GM21717 (cell line): ENCODE results near the gene RNF227.
"Not testable (repeated sequence)": the region's sequence is repeated elsewhere in the genome, so short reads cannot be mapped to it uniquely, and the experiment has no call there.

ENCODE experiments used
- ATAC-seq: cut with Tn5 transposase; IDR thresholded peaks from one replicate; pipeline ENCODE4 v1.9.1; 2021; ENCODE audit warnings: mild to moderate bottlenecking, moderate library complexity; ENCODE audit not compliant: unreplicated experiment

The RNF227 gene

DNA sequence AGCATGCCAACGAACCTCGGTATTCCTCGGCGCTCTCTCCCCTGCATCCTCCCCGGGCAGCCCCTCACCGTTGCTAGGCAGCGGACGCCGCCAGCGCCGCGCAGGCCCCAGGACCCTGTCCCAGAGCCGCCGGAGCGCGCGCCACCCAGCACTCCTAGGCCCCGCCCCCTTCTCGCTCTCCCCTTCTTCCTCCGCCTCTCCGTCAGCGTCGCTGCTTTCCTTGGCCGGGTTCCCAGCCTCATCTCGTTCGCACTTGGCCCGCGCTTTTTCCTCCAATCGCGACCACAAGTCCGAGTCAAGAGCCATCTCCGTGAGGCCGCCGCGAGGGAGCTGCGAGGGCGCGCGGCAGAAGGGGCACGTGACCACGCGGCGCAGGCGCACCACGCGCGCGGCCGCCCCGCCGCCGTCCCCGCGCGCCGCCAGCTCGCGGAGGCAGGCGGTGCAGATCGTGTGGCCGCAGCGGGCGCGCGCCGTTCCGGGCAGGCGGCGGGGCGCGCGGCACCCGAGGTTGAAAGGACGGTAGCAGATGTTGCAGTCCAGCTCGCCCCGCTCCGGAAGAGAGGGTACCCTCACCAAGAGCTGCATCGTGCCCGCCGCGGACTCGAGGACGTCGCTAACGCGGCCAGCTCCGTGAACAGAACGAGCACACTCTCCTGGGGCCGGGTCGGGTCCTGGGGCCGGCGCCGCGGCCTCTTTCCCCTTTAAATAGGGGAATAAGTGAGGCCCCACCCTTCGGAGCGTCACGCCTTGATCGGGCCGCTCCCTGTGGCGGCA lies at the start of gene RNF227:
Gene RNF227, minus strand, starts transcription at position 679 of the 774 bp plus-strand sequence. Its CDS starts 94 bp downstream, at position 585.
- peak; percentile 68 for ATAC-seq

DNA sequence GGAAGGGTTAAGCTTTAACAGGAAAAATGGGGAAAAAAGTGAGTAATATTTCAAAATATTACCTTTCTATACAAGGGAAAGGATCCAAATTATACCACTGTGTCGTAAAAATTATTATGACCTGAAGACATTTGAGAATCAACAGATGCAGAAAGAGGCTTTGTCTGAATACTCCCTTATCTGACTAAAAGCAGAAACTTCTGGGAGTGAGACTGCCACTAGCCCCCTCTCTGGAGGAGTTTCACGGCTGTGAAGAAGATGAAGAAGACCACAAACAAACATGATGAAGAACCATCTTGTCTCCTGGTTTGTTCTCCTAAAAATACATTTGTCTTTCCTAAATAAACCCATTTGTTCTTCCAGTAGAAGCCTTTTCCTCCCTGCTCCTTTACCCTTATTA lies 45.3 kb upstream of the RNF227 start:
- no peak for ATAC-seq

DNA sequence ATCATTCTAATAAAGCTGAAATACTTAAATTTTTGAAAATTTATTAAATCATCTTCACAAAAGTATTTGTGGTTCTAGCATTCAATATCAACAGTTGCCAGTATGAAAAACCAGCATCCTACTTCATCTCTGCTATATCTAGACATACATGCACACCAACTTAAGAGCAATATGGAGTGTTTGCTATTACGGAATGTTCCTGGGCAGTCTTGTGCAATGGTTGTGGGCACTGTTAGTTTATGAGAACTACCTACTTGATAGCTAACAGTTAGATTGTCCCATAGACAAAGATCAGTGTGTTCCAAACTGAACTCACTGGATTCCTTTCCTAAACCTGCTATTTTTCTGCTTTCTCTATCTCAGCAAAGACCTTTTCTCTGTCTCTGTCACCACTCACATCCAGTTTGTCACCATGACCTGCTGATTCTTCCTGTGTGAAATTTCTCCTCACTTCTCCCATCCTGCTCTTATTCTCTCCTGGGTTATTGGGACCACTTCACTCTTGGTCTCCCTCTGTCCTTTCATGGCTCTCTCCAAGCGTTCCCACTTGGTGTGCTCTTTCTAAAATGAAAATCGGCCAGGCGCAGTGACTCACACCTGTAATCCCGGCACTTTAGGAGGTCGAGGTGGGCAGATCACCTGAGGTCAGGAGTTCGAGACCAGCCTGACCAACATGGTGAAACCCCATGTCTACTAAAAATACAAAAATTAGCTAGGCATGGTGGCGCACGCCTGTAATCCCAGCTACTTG lies 43.6 kb upstream of the RNF227 start:
- ATAC-seq: no peak

DNA sequence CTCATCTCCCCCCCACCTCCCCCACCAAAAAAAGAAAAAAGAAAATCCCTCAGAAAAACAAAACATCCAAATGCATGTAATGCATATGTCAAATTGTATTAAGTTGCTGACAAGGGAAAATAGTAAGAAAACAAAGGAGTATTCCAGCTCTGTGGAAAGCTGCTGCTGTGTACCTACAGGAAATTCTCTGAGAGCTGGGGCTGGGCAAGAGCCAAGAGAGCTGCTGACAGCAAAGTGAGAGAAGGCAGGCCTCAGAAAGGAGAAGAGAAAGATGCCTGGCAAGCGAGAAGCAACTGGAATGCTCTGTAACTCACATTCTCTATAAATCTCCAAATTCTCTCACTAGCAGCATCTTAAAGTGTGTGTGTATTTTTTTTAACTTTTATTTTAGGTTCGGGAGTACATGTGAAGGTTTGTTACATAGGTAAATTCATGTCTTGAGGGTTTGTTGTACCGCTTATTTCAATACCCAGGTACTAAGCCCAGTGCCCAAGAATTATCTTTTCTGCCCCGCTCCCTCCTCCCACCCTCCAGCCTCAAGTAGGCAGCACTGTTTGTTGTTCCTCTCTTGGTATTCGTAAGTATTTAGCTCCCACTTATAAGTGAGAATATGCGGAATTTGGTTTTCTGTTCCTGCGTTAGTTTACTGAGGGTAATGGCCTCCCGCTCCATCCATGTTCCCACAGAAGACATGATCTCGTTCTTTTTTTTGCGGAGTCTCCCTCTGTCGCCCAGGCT lies 40.3 kb upstream of the RNF227 start:
- ATAC-seq: no peak

DNA sequence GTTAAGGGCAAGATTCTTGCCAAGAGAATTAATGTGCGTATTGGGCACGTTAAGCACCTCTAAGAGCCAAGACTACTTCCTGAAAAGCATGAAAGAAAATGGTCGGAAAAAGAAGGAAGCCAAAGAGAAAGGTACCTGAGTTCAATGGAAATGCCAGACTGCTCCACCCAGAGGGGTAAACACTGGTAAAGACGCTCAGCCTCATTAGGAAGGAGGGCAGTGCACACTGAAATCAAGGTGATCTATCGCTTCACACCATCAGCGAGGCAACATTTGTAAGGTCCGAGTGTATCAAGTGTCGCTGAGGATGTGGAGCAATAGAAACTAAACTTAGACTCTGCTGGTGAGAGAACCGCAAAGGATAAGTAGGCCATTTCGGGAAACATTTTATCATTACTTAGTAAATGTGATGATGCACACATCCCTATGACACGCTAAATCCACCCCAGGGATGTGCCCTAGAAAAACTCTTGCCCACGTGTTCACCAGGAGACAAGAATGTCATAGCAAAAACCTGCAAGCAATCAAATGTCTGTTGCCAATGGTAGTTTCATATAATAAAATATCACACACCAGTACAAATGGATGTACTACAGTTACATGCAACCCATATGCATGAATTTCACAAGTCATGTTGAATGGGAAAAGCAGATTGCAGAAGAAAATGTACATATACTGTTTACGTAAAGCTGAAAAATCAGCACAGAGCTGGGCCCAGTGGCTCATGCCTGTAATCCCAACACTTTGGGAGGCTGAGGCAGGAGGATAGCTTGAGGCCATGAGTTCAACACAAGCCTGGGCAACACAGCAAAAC lies 39.5 kb upstream of the RNF227 start:
- ATAC-seq: no peak

DNA sequence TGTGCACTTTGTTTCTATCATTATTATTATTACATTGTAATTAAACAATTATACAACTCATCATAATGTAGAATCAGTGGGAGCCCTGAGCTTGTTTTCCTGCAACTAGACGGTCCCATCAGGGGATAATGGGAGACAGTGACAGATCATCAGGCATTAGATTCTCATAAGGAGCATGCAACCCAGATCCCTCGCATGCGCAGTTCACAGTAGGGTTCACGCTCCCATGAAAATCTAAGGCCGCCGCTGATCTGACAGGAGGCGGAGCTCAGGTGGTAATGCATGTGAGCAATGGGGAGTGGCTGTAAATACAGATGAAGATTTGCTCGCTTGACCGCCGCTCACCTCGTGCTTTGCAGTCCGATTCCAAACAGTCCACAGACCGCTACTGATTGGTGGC lies 37.2 kb upstream of the RNF227 start:
- ATAC-seq: not testable (repeated sequence)

DNA sequence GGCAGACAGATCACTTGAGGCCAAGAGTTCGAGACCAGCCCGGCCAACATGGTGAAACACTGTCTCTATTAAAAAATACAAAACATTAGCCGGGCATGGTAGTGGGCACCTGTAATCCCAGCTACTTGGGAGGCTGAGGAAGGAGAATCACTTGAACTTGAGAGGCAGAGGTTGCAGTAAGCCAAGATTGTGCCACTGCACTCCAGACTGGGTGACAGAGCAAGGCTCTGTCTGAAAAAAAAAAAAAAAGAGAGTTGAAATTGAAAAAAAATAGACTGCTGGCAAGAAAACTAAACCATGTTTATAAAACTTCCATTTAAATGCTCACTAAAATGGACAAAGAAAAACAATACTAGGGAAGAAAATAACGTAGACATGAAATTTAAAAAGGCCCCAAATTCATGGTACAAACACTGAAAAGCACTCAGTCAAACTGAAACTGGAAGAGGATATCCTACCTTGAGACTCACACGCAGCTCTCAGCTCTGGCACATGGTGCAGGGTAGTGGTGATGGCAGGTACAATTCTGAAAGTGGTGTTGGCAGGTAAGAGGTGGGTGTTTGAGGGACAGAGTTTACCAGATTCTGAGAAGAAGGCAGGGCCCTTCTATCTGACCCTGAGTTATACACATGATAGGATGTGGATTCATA lies 35.2 kb upstream of the RNF227 start:
- no peak for ATAC-seq

DNA sequence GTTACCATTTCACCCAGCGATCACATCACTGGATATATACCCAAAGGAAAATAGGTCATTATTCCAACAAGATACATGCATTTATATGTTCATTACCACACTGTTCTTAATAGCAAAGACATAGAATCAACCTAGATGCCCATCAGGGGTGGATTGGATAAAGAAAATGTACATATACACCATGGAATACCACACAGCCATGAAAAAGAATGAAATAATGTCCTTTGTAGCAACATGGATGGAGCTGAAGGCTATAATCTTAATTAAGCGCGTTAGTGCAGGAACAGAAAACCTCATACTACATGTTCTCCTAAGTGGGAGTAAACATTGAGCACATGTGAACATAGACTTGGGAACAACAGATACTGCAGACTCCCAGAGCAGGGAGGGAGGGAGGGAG lies 34.5 kb upstream of the RNF227 start:
- ATAC-seq: no peak

DNA sequence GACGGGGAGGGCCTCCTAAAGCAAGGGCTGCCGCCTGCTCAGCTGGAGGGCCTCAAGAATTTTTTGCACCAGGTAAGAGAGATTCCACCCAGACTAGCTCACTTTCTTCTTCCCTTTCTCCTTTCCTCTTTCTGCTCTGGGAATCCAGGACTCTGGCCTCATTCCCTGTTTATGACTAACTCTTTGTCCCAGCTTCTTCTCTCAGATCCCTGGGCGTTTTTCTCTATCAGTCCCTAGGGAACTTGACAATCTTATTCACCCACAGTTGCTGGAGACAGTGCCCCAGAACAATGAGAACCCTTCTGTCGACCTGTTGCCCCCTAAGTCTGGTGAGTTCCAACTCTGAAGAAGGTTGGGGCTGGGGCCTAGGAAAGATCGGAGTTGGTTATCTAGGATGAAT lies 31.6 kb upstream of the RNF227 start:
- ATAC-seq: no peak

DNA sequence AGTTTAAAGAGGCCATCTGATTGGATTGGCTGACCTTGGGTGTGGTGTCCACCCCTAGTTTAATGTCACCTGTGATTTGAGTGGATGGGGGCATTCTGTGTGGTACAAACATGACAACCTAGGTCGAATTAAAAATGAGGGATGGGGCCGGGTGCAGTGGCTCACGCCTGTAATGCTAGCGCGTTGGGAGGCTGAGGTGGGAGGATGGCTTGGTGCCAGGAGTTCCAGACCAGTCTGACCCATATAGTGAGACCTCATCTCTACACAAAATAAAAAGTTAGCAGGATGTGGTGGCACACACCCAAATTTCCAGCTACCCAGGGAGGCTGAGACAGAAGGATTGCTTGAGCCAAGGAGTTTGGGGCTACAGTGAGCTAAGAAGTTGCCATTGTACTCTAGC lies 30.4 kb upstream of the RNF227 start:
- no peak for ATAC-seq

DNA sequence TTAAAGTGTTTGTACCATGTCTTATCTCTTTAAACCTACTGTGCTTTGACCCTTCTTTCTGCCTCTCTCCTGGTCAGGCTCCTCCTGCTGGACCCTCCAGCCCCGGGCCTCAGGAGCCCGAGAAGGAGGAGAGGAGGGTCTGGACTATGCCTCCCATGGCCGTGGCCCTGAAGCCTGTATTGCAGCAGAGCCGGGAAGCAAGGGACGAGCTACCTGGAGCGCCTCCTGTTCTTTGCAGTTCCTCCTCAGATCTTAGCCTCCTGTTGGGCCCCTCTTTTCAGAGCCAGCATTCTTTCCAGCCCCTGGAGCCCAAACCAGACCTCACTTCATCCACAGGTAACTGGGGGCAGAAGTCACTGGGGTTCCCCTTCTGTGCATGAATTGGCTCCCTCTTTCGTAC lies 29.6 kb upstream of the RNF227 start:
- ATAC-seq: no peak

DNA sequence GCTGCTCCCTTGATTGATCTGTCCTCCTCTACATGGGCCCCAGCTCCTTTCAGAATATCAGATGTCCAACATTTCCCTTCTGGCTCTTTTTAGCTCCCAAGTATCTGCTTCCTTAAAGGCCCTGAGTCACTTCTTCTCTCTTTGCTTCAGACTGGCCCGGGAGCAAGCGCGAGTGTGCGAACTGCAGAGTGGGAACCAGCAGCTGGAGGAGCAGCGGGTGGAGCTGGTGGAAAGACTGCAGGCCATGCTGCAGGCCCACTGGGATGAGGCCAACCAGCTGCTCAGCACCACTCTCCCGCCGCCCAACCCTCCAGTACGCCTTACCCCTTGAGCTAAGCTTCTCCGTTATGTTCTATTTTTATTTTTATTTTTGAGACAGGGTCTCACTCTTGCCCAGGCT lies 28.2 kb upstream of the RNF227 start:
- no peak for ATAC-seq

DNA sequence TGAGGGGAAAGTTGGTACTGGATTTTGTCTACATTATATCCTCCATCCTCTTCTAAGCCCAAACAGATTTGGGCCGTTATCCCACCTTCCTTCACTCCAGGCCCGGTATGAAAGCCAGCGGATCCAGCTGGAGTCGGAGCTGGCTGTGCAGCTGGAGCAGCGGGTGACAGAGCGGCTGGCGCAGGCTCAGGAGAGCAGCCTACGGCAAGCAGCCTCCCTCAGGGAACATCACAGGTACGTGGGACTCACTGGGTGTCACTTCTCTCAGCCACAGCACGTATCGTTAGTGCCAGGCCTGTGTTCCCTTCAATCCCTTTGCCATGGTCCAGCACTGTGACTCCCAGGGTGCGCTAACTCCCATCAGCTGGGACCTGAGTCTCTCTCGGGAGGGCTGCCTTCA lies 27.2 kb upstream of the RNF227 start:
- no peak for ATAC-seq

DNA sequence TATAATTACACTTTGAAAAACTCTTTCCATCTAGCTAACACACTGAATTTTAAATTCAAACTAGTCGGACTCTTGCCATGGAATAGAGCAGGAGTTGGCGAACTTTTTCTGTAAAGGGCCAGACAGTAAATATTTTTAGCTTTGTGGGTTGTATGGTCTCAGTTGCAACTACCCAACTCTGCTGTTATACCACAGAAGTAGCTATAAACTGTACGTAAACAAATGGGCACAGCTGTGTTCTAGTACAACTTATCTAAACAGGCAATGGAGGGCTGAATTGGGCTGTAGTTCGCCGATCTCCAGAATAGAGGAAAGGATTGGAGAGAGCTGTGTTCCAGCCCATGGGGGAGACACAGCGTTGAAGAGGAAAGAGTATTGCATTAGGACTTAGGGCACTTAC lies 24.7 kb upstream of the RNF227 start:
- no peak for ATAC-seq

DNA sequence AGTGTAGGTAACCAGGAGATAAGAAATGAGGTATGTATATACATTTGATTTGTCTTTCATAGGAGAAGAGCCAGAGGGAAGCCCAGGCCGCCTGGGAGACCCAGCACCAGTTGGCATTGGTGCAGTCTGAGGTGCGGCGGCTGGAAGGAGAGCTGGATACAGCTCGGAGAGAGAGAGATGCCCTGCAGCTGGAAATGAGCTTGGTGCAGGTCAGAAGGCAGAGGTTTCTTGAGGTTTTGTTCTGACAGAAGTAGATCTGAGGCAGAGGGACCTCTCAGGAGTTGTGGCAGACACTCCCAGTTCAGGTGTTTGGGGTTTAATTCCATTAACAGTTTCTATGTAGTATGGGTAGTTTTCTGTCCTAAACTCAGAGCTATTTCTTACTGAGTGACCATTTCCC lies 23.9 kb upstream of the RNF227 start:
- no peak for ATAC-seq

DNA sequence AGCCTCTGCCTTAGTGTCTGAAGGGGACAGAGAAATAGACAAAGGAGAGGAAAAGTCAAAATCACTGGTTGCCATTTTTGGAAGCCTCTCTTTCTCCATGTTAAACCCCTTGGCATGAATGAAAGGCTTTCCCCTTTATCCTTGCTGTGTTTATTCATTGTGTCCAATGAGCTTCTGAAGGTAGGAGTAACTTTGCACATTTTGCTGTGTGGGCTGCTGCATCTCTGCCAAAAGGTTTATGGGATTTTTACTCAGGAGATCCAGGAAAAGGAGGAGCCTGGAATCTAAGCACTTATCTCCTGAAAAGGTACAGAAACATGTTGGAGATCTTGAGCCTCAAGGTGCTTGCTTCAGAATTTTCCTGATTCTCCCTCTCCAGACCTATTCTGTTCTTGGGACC lies 19.8 kb upstream of the RNF227 start:
- no peak for ATAC-seq

DNA sequence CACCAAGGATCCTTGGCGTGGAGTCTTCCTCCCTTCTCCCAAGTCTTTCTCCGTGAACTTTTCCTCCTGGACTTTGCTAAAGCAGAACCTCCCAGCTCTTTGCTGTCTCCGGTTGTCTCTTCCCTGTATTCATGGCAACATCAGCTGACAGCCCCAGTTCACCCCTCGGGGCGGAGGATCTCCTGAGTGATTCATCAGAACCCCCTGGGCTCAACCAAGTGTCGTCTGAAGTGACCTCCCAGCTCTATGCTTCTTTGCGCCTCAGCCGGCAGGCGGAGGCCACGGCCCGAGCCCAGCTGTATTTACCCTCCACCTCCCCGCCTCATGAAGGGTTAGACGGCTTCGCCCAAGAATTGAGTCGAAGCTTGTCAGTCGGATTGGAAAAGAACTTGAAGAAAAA lies 16.9 kb upstream of the RNF227 start:
- no peak for ATAC-seq

DNA sequence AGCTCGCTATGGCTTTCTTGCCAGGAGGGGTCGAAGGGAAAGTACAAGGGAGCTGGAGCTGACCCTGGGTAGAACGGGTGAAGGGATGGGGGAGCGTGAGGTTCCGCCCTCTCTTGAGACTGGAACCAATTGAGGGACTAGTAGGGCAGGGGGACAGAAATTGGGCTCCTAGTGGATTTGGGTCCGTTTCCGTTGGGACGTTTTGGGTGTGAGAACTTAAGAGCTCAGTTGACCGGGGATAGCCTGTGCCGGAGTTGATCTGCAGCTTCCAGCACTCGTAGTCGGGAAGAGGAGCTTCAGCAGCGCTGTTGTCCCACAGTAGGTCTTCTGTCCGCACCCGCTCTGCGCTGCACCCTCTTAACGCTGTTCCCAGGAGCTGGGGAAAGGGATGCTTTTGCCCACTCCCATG lies 16.4 kb upstream of the RNF227 start:
- peak; percentile 22 for ATAC-seq

DNA sequence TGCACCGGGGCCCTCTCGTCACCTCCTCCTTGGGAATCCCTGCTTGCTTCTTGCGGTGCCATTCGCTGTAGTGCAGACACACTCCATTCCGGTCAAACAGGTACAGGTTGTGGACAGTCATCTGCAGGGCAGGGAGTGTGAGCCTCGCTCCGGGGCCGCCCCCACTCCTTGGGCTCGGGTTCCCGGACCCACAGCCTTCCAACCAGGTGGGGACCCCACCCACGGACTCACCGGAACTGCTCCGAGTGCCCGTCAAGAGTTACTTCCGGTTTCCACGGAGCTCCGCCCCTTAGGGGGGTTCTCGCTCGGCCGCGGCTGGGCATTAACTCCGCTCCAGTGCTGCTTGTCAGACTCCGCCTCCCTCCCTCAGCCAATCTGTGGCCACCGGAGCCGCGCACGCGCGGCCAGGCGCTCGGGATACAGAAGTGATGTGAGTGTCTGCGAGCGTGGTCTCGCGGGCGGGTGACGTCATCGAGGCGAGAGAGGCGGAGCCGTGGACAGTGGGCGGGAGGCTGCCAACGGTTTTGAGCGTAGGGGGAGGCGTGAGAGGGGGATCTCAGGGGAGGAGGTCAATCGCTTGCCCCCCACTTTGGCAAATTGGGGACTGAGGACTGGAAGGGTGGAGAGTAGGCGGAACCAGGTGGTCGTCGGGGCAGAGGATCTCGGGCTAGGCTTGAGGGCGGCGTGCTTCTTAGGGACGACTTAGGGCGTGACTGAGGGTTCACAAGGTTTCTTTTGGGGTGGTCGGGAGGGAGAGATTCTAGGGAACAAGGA lies 15.8 kb upstream of the RNF227 start, which contains the start of the genes CNTROB and TRAPPC1:
Gene CNTROB, plus strand, starts transcription at position 498 of the 774 bp plus-strand sequence. CDS start 874 bp downstream, outside the sequence.
Gene TRAPPC1, minus strand, starts transcription at position 238 of the 774 bp plus-strand sequence. Its CDS starts 117 bp downstream, at position 121.
- ATAC-seq: peak; percentile 83
